Kidney epithelial cell (primary cell): ENCODE results near the gene ZNF22. TPM values are rescaled to one million over a fixed set of nuclear protein-coding genes. Genes with fewer than 3 reads are reported as not detected.

Experiments used
- DNase-seq: peaks from one replicate; pipeline ENCODE4 v3.0.0-alpha.2; 2010; ENCODE audit warnings: low read depth
- H3K27me3 ChIP-seq: 2 replicates; pipeline ENCODE4 v1.6.0; 2011; ENCODE audit warnings: low read length; ENCODE audit not compliant: control insufficient read depth, insufficient read depth
- H3K36me3 ChIP-seq: 2 replicates; pipeline ENCODE4 v1.5.1; 2011; ENCODE audit warnings: low read length; ENCODE audit not compliant: control insufficient read depth, insufficient read depth
- H3K4me3 ChIP-seq: 2 replicates; pipeline ENCODE4 v1.5.1; 2011; ENCODE audit warnings: low read depth, mild to moderate bottlenecking, control low read depth, low read length
- total RNA-seq: library from RNA; depleted of rRNA; stranded (reverse); fragments of >200 nt; gene quantifications from 2 replicates; pipeline ENCODE4 v1.2.3, GENCODE V29; 2015
- TF ChIP-seq, protein P1 (sequence below): IDR thresholded peaks from 2 replicates; pipeline ENCODE4 v1.5.1; 2011; ENCODE audit warnings: mild to moderate bottlenecking, moderate library complexity, low read length, control low read depth, inconsistent platforms; ENCODE audit not compliant: insufficient read depth, poor library complexity, severe bottlenecking

The ZNF22 gene
- total RNA-seq, 1 donor from 2014 or later, result 30.0 TPM

- no peak for DNase-seq
- Histone ChIP-seq H3K4me3 (no peak overlapping the region), H3K36me3 (no peaks in the 10 kb centered on the region), H3K27me3 (no peaks in the 10 kb centered on the region)
- TF ChIP-seq, protein P1, sequence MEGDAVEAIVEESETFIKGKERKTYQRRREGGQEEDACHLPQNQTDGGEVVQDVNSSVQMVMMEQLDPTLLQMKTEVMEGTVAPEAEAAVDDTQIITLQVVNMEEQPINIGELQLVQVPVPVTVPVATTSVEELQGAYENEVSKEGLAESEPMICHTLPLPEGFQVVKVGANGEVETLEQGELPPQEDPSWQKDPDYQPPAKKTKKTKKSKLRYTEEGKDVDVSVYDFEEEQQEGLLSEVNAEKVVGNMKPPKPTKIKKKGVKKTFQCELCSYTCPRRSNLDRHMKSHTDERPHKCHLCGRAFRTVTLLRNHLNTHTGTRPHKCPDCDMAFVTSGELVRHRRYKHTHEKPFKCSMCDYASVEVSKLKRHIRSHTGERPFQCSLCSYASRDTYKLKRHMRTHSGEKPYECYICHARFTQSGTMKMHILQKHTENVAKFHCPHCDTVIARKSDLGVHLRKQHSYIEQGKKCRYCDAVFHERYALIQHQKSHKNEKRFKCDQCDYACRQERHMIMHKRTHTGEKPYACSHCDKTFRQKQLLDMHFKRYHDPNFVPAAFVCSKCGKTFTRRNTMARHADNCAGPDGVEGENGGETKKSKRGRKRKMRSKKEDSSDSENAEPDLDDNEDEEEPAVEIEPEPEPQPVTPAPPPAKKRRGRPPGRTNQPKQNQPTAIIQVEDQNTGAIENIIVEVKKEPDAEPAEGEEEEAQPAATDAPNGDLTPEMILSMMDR, result peak; percentile 15
Observed at GRCh38 chr10:44966816-44967509, 33.8 kb upstream of the ZNF22 start.

DNA sequence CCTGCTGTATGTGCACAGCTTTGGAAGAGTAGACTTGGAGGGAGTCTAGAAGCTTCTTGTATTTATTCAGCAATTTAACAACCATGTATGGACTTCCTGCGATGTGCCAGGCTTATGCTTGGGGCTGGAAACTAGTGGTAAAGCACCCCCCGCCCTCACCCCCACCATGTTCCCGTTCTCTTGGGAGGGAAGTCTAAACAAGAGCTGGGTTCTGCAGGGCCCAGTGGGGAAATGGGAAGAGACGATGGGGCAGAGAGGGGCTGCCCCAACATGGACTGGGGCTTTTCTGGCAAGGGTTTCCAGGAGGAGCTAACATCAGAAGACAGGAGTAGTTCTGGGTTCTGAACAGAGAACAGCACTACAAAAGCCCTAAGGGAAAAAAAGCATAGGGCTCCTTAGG, 33.1 kb upstream of the ZNF22 start:
- Histone ChIP-seq H3K27me3 (no peaks in the 10 kb centered on the region), H3K36me3 (no peaks in the 10 kb centered on the region), H3K4me3 (no peak overlapping the region)
- TF ChIP-seq, protein P1, result no peak
- no peak for DNase-seq

- no peak for DNase-seq
- H3K27me3 ChIP-seq, result no peaks in the 10 kb centered on the region
- H3K4me3 ChIP-seq, result no peak overlapping the region
- TF ChIP-seq, protein P1, result no peak
- no peaks in the 10 kb centered on the region for H3K36me3 ChIP-seq
Observed at GRCh38 chr10:44968091-44968490, 32.6 kb upstream of the ZNF22 start.

DNA sequence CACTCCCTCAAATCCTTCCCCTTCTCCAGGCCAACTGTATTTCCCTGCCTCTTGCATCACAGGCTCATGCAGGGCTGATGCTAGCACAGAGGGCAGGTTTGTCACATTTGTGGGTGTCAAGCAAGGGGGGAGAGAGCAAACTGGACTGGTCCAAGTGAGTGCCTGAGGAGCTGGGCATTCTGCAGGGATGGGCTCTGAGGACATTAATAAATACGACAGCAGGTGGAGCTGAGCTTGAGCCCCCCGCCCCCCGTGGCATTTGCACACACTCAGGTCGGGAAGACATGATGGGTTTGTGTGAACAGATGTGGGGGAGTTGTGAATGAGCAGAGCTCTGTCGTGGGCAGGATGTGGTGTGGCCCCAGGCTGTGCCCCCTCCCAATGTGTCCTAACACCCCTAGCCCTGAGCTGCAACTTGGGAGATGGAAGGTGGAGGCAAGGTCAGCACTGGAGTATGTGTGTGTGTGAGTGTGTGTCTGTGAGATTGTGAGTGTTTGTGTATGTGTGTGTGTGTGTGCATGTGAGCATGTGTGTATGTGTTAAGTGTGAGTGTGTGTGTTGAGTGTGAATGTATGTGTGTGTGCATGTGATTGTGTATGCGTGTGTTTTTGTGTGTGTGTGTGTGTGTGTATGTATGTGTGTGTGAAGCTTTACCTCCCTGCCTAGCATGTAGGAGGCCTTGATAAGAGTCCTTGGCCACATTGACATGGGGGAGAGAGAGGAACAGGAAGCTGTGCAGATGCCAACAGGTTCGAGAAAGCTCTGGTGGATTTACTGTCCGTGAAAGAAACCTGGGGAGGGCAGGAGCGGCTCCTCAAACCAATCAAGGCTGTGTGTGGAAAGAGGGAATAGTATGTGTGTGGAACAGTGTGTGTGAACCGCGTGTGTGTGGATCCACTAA, 32.0 kb upstream of the ZNF22 start:
- no peak for DNase-seq
- Histone ChIP-seq H3K4me3 (no peak overlapping the region), H3K36me3 (no peaks in the 10 kb centered on the region), H3K27me3 (no peaks in the 10 kb centered on the region)
- TF ChIP-seq, protein P1, result no peak

GRCh38 chr10:44969854-44970253, 30.9 kb upstream of the ZNF22 start:
- H3K36me3 ChIP-seq, result no peaks in the 10 kb centered on the region
- H3K4me3 ChIP-seq, result no peak overlapping the region
- DNase-seq, result no peak
- H3K27me3 ChIP-seq, result no peaks in the 10 kb centered on the region
- TF ChIP-seq, protein P1, result no peak
